IMR-90 (cell line): ENCODE measurements around the gene NPAS3. TPM values are rescaled to one million over a fixed set of nuclear protein-coding genes. Genes with fewer than 3 reads are reported as not detected.

Experiments used
- ATAC-seq: fragments of 200-7000 bp; cut with Tn5 transposase; 2 replicates; pipeline ENCODE4 v1.9.1; 2020; ENCODE audit warnings: low read depth, mild to moderate bottlenecking, moderate library complexity
- BruUV-seq: library from RNA; stranded (reverse); fragments of 400-500 nt; replicated peaks from 2 replicates; lab custom pipeline; 2021; lab: Mats Ljungman, UMichigan
- CTCF ChIA-PET: fragments of 300-600 bp; formaldehyde crosslinking; extraction: SDS; loops from one replicate; lab custom pipeline; 2021; ENCODE audit warnings: antibody characterized with exemption; lab: Yijun Ruan, JAX
- POLR2A ChIA-PET: fragments of 300-600 bp; sonication (Branson Sonifier 250); formaldehyde crosslinking; loops from one replicate; lab custom pipeline; 2022; ENCODE audit warnings: antibody characterized with exemption; ENCODE audit not compliant: unreplicated experiment; lab: Charles Lee
- DNase-seq: peaks from one replicate; pipeline ENCODE4 v3.0.0; 2013
- H2AFZ ChIP-seq: replicated peaks from 2 replicates; pipeline ENCODE3; 2013; ENCODE audit warnings: low read length, mild to moderate bottlenecking; ENCODE audit not compliant: poor library complexity
- H2AK5ac ChIP-seq: 2 replicates; pipeline ENCODE4 v1.6.1; 2013; ENCODE audit warnings: low read depth, low read length, inconsistent platforms
- H2AK9ac ChIP-seq: replicated peaks from 2 replicates; pipeline ENCODE3; 2013; ENCODE audit warnings: mild to moderate bottlenecking, low read depth, low read length, moderate library complexity; ENCODE audit not compliant: poor library complexity
- H2BK120ac ChIP-seq: 2 replicates; pipeline ENCODE4 v1.6.1; 2013; ENCODE audit warnings: low read depth, low read length, inconsistent platforms
- H2BK15ac ChIP-seq: 3 replicates; pipeline ENCODE4 v1.6.1; 2013; ENCODE audit warnings: low read depth, low read length, inconsistent platforms
- H2BK20ac ChIP-seq: 2 replicates; pipeline ENCODE4 v1.6.1; 2013; ENCODE audit warnings: low read depth, mild to moderate bottlenecking, inconsistent platforms, low read length, moderate library complexity
- H2BK5ac ChIP-seq: 2 replicates; pipeline ENCODE4 v1.6.1; 2013; ENCODE audit warnings: mild to moderate bottlenecking, low read depth, low read length, inconsistent platforms; ENCODE audit not compliant: poor library complexity, severe bottlenecking
- H3K14ac ChIP-seq: replicated peaks from 2 replicates; pipeline ENCODE4 v1.6.1; 2013; ENCODE audit warnings: low read depth, low read length, inconsistent platforms
- H3K18ac ChIP-seq: 2 replicates; pipeline ENCODE4 v1.6.1; 2013; ENCODE audit warnings: low read depth, low read length, control low read depth
- H3K23ac ChIP-seq: 2 replicates; pipeline ENCODE4 v1.6.1; 2013; ENCODE audit warnings: low read depth, low read length, inconsistent platforms
- H3K27ac ChIP-seq: 2 replicates; pipeline ENCODE4 v1.5.1; 2013; ENCODE audit warnings: mild to moderate bottlenecking, control low read depth, low read length; ENCODE audit not compliant: insufficient read depth
- H3K27me3 ChIP-seq: 2 replicates; pipeline ENCODE4 v1.6.1; 2013; ENCODE audit warnings: low read length; ENCODE audit not compliant: control insufficient read depth, insufficient read depth
- H3K36me3 ChIP-seq: 2 replicates; pipeline ENCODE4 v1.6.1; 2013; ENCODE audit warnings: low read length, mixed read lengths; ENCODE audit not compliant: control insufficient read depth, insufficient read depth
- H3K4ac ChIP-seq: 2 replicates; pipeline ENCODE4 v1.6.1; 2013; ENCODE audit warnings: low read depth, low read length, inconsistent platforms
- H3K4me1 ChIP-seq: 2 replicates; pipeline ENCODE4 v1.6.1; 2013; ENCODE audit warnings: low read length, mixed read lengths; ENCODE audit not compliant: control insufficient read depth, insufficient read depth
- H3K4me2 ChIP-seq: 2 replicates; pipeline ENCODE4 v1.6.1; 2013; ENCODE audit warnings: low read depth, mild to moderate bottlenecking, control low read depth, low read length, moderate library complexity
- H3K4me3 ChIP-seq: 2 replicates; pipeline ENCODE4 v1.5.1; 2013; ENCODE audit warnings: low read depth, mild to moderate bottlenecking, control low read depth, low read length, moderate library complexity; ENCODE audit not compliant: insufficient read depth
- H3K56ac ChIP-seq: 2 replicates; pipeline ENCODE4 v1.6.1; 2013; ENCODE audit warnings: low read length, inconsistent platforms; ENCODE audit not compliant: insufficient read depth; ENCODE audit errors: extremely low read depth
- H3K79me1 ChIP-seq, 2 experiments: 2 replicates each; pipeline ENCODE4 v1.6.1; 2013; ENCODE audit warnings: low read length in 2 of 2, inconsistent platforms in 1 of 2, low read depth in 1 of 2
- H3K9ac ChIP-seq: 2 replicates; pipeline ENCODE4 v1.6.1; 2013; ENCODE audit warnings: low read depth, low read length, control low read depth
- H3K9me1 ChIP-seq: 2 replicates; pipeline ENCODE4 v1.6.1; 2013; ENCODE audit warnings: low read length, inconsistent platforms; ENCODE audit not compliant: insufficient read depth
- H3K9me3 ChIP-seq: 2 replicates; pipeline ENCODE4 v1.6.1; 2013; ENCODE audit warnings: low read length; ENCODE audit not compliant: control insufficient read depth, insufficient read depth
- H4K20me1 ChIP-seq: 2 replicates; pipeline ENCODE4 v1.6.1; 2013; ENCODE audit warnings: low read length, inconsistent platforms; ENCODE audit not compliant: insufficient read depth
- H4K5ac ChIP-seq: 2 replicates; pipeline ENCODE4 v1.6.1; 2013; ENCODE audit warnings: mild to moderate bottlenecking, low read depth, low read length, control low read depth
- H4K8ac ChIP-seq, 2 experiments: 2 replicates each; pipeline ENCODE4 v1.6.1; 2013; ENCODE audit warnings: low read depth in 2 of 2, low read length in 2 of 2, control low read depth in 1 of 2, inconsistent platforms in 1 of 2
- H4K91ac ChIP-seq: 2 replicates; pipeline ENCODE4 v1.6.1; 2013; ENCODE audit warnings: low read depth, low read length, inconsistent platforms; ENCODE audit not compliant: insufficient read depth
- BHLHE40 ChIP-seq: fragments of 150-350 bp; IDR thresholded peaks from 2 replicates; pipeline ENCODE4 v1.6.1; 2016; ENCODE audit warnings: mild to moderate bottlenecking, low read depth, low read length
- CEBPB ChIP-seq: IDR thresholded peaks from 2 replicates; pipeline ENCODE4 v1.6.1; 2012; ENCODE audit warnings: low read depth, low read length, improper control_type of control experiment
- CHD1 ChIP-seq: IDR thresholded peaks from 2 replicates; pipeline ENCODE4 v1.6.1; 2012; ENCODE audit warnings: low read depth, low read length, improper control_type of control experiment
- CTCF ChIP-seq: conservative IDR thresholded peaks from 2 replicates; pipeline ENCODE4 v1.5.1; 2012; ENCODE audit warnings: mild to moderate bottlenecking, low read depth, low read length, improper control_type of control experiment
- ELK1 ChIP-seq: fragments of 150-350 bp; IDR thresholded peaks from 2 replicates; pipeline ENCODE4 v1.6.1; 2016; ENCODE audit warnings: low read depth, mild to moderate bottlenecking, low read length, moderate library complexity, borderline replicate concordance
- FOS ChIP-seq: fragments of 150-350 bp; IDR thresholded peaks from 2 replicates; pipeline ENCODE4 v1.6.1; 2016; ENCODE audit warnings: low read depth, low read length
- MAFK ChIP-seq: IDR thresholded peaks from 2 replicates; pipeline ENCODE4 v1.6.1; 2012; ENCODE audit warnings: low read depth, low read length, improper control_type of control experiment
- MAZ ChIP-seq: IDR thresholded peaks from 2 replicates; pipeline ENCODE4 v1.6.1; 2012; ENCODE audit warnings: low read depth, mild to moderate bottlenecking, low read length, improper control_type of control experiment, moderate library complexity, borderline replicate concordance
- MXI1 ChIP-seq: IDR thresholded peaks from 2 replicates; pipeline ENCODE4 v1.6.1; 2012; ENCODE audit warnings: low read depth, mild to moderate bottlenecking, low read length, moderate library complexity, borderline replicate concordance
- NFE2L2 ChIP-seq: fragments of 150-350 bp; IDR thresholded peaks from 2 replicates; pipeline ENCODE4 v1.6.1; 2016; ENCODE audit warnings: low read depth, mild to moderate bottlenecking, low read length
- POLR2A ChIP-seq: IDR thresholded peaks from 2 replicates; pipeline ENCODE4 v1.6.1; 2012; ENCODE audit warnings: mild to moderate bottlenecking, low read depth, low read length
- RAD21 ChIP-seq: IDR thresholded peaks from 2 replicates; pipeline ENCODE4 v1.6.1; 2012; ENCODE audit warnings: low read length, improper control_type of control experiment
- RCOR1 ChIP-seq: IDR thresholded peaks from 2 replicates; pipeline ENCODE4 v1.6.1; 2012; ENCODE audit warnings: mild to moderate bottlenecking, low read length, improper control_type of control experiment; ENCODE audit not compliant: insufficient replicate concordance
- RFX5 ChIP-seq: IDR thresholded peaks from 2 replicates; pipeline ENCODE4 v1.8.0; 2012; ENCODE audit warnings: low read depth, mild to moderate bottlenecking, low read length, moderate library complexity
- SMC3 ChIP-seq: fragments of 150-350 bp; IDR thresholded peaks from 2 replicates; pipeline ENCODE4 v1.6.1; 2016; ENCODE audit warnings: low read depth, mild to moderate bottlenecking, antibody characterized with exemption, low read length, moderate library complexity
- USF2 ChIP-seq: fragments of 150-350 bp; IDR thresholded peaks from 2 replicates; pipeline ENCODE4 v1.6.1; 2017; ENCODE audit warnings: mild to moderate bottlenecking, antibody characterized with exemption, low read length, low read depth
- WGBS, 2 experiments: methylation state at CpG; one replicate each; pipeline versions ENCODE4 v1.1.5 to v1.1.7; 2013; ENCODE audit warnings: missing lambda C conversion rate in 2 of 2; ENCODE audit not compliant: insufficient read length in 1 of 2; ENCODE audit errors: extremely low coverage in 2 of 2; 5-methylcytosine and 5-hydroxymethylcytosine counted together
- dilution Hi-C: fragments of 300-500 bp; cut with HindIII; formaldehyde crosslinking; loops from one replicate; pipeline ENCODE4 v1.14.3; 2018; ENCODE audit warnings: low sequenced_read_pairs; ENCODE audit not compliant: unreplicated experiment
- in situ Hi-C: fragments of 300-500 bp; cut with MboI; formaldehyde crosslinking; loops from 3 replicates; pipeline ENCODE4 v1.14.3; 2019; ENCODE audit warnings: low sequenced_read_pairs, inconsistent platforms, mixed read lengths
- intact Hi-C: fragments of 100-400 bp; cut with micrococcal nuclease; formaldehyde crosslinking; loops from 2 replicates; pipeline ENCODE4 v1.10.0; 2022
- polyA plus RNA-seq, 3 experiments: library from polyadenylated mRNA; depleted of rRNA; stranded (reverse); fragments of >200 nt; gene quantifications; 2 replicates each; pipeline ENCODE4 v1.2.3, GENCODE V29; 2012; ENCODE audit warnings: low replicate concordance in 1 of 3
- total RNA-seq: library from RNA; depleted of rRNA; stranded (reverse); fragments of >200 nt; gene quantifications from 2 replicates; pipeline ENCODE4 v1.2.3, GENCODE V29; 2012

NPAS3 gene
- total and polyA plus RNA-seq, 2 of the 4 experiments (the other 2 are of a cell fraction): not detected

- H3K4ac ChIP-seq: no peak overlapping the region
- no peak overlapping the region for H4K8ac ChIP-seq
- no peaks in the 10 kb centered on the region for H3K79me1 ChIP-seq
- H4K20me1 ChIP-seq: no peaks in the 10 kb centered on the region
- DNase-seq (no peak), ATAC-seq (no peak)
- intact Hi-C loops (no loop called here), dilution Hi-C loops (no loop called here), in situ Hi-C loops (no loop called here)
- H2AFZ ChIP-seq: no peak overlapping the region
- no peak overlapping the region for H2BK5ac ChIP-seq
- H3K4me2 ChIP-seq: no peak overlapping the region
- H3K4me1 ChIP-seq: no peaks in the 10 kb centered on the region
- no peak overlapping the region for H3K18ac ChIP-seq
- ChIA-PET CTCF (interaction anchor here (1.0 to 1.1 kb wide), 2 partner anchors 9 to 12 kb away, joined by 3 read pairs; no protein-coding TSS in a partner anchor), POLR2A (no interaction called here)
- H3K36me3 ChIP-seq: no peaks in the 10 kb centered on the region
- H3K56ac ChIP-seq: no peak overlapping the region
- H4K5ac ChIP-seq: no peak overlapping the region
- WGBS, 2 experiments: no CpG with 5 or more reads among the region's 4 CpGs
- no peaks in the 10 kb centered on the region; the same call in 1 of the 2 replicates for H3K27me3 ChIP-seq
- TF ChIP-seq FOS: no peak
- TF ChIP-seq CEBPB: no peak
- TF ChIP-seq RFX5: no peak
- no peak for TF ChIP-seq MAFK
- no peak for TF ChIP-seq RCOR1
- TF ChIP-seq USF2: no peak
- TF ChIP-seq POLR2A: no peak
- TF ChIP-seq CHD1: no peak
- TF ChIP-seq BHLHE40: no peak
- no peak for TF ChIP-seq CTCF
- TF ChIP-seq RAD21: no peak
- no peak for TF ChIP-seq MXI1
- TF ChIP-seq ELK1: no peak
- no peak for TF ChIP-seq NFE2L2
- TF ChIP-seq SMC3: no peak
- no peak for TF ChIP-seq MAZ
- no peak overlapping the region for H3K4me3 ChIP-seq
- BruUV-seq: no TSS peak
- no peaks in the 10 kb centered on the region for H3K9me3 ChIP-seq
- no peak overlapping the region for H4K91ac ChIP-seq
- no peak overlapping the region for H2BK120ac ChIP-seq
- H3K9me1 ChIP-seq: no peaks in the 10 kb centered on the region
- H3K23ac ChIP-seq: no peak overlapping the region
- H3K27ac ChIP-seq: no peak overlapping the region
- no peak overlapping the region for H2BK15ac ChIP-seq
- H3K9ac ChIP-seq: no peak overlapping the region
- no peak overlapping the region for H2AK9ac ChIP-seq
- H3K14ac ChIP-seq: no peak overlapping the region
- no peak overlapping the region for H2AK5ac ChIP-seq
- H2BK20ac ChIP-seq: no peak overlapping the region
Observed at GRCh38 chr14:33309106-33309505, 370.4 kb downstream of the NPAS3 start.
